ENCODE data around the gene CRYBA2.

CRYBA2 gene

GRCh38 chr2:218953366-218953954 is 39.8 kb downstream of the CRYBA2 start:
- no peak for DNase-seq

- no peak for DNase-seq
Observed at GRCh38 chr2:218952160-218952559, 41.1 kb downstream of the CRYBA2 start.

- DNase-seq: no peak
Observed at GRCh38 chr2:218946621-218947020, 46.6 kb downstream of the CRYBA2 start.

- DNase-seq: no peak
Observed at GRCh38 chr2:218944759-218945404, 48.3 kb downstream of the CRYBA2 start.

All from NCI-H187 (cell line).